HepG2 (cell line): ENCODE measurements around the gene NOXA1. TPM values are rescaled to one million over a fixed set of nuclear protein-coding genes. Genes with fewer than 3 reads are reported as not detected.

Experiments
- ARID3A ChIP-seq: IDR thresholded peaks from 2 replicates; pipeline ENCODE4 v1.6.1; 2012; ENCODE audit warnings: low read depth, low read length, improper control_type of control experiment
- CTCF ChIP-seq: sonication (generic); formaldehyde crosslinking; IDR thresholded peaks from 2 replicates; pipeline ENCODE4 v1.5.0; 2020; ENCODE audit warnings: mild to moderate bottlenecking, missing genetic modification reagents, moderate library complexity
- KAT2B ChIP-seq: fragments of 150-350 bp; IDR thresholded peaks from 2 replicates; pipeline ENCODE4 v1.6.1; 2014; ENCODE audit warnings: low read depth, low read length, borderline replicate concordance
- LCORL ChIP-seq, 2 experiments: fragments of 450-650 bp in 1 of 2; sonication (generic) in 1 of 2; formaldehyde crosslinking in 1 of 2; IDR thresholded peaks; 2 replicates each; pipeline versions ENCODE4 v1.5.0 to v1.6.1; 2017 to 2020; ENCODE audit warnings: antibody characterized with exemption in 1 of 2, missing genetic modification reagents in 1 of 2
- SATB2 ChIP-seq: sonication (generic); formaldehyde crosslinking; IDR thresholded peaks from 2 replicates; pipeline ENCODE4 v1.5.0; 2020; ENCODE audit warnings: missing genetic modification reagents
- SMC3 ChIP-seq: IDR thresholded peaks from 2 replicates; pipeline ENCODE4 v1.6.1; 2011; ENCODE audit warnings: low read length, improper control_type of control experiment
- SNAPC2 ChIP-seq: sonication (generic); formaldehyde crosslinking; IDR thresholded peaks from 2 replicates; pipeline ENCODE4 v1.8.1; 2022; ENCODE audit warnings: mild to moderate bottlenecking, missing genetic modification reagents
- STAT5B ChIP-seq: sonication (generic); formaldehyde crosslinking; IDR thresholded peaks from 2 replicates; pipeline ENCODE4 v1.4.0; 2020; ENCODE audit warnings: missing genetic modification reagents
- TBX3 ChIP-seq: fragments of 450-650 bp; IDR thresholded peaks from 2 replicates; pipeline ENCODE4 v1.6.1; 2017; ENCODE audit warnings: antibody characterized with exemption, mild to moderate bottlenecking, inconsistent platforms, borderline replicate concordance
- ZMAT3 ChIP-seq: sonication (generic); formaldehyde crosslinking; conservative IDR thresholded peaks from 2 replicates; pipeline ENCODE4 v1.7.0; 2021; ENCODE audit warnings: missing genetic modification reagents
- ZNF619 ChIP-seq: sonication (generic); formaldehyde crosslinking; IDR thresholded peaks from 2 replicates; pipeline ENCODE4 v1.4.0; 2020; ENCODE audit warnings: mild to moderate bottlenecking, missing genetic modification reagents
- ZNF772 ChIP-seq: sonication (generic); formaldehyde crosslinking; IDR thresholded peaks from 2 replicates; pipeline ENCODE4 v1.5.0; 2020; ENCODE audit warnings: mild to moderate bottlenecking, missing genetic modification reagents
- ZSCAN29 ChIP-seq: sonication (generic); formaldehyde crosslinking; conservative IDR thresholded peaks from 2 replicates; pipeline ENCODE4 v1.4.0; 2020; ENCODE audit warnings: mild to moderate bottlenecking, missing genetic modification reagents
- polyA plus RNA-seq, 8 experiments: library from polyadenylated mRNA; depleted of rRNA in 3 of 8; stranded (reverse) in 7 of 8; unstranded in 1 of 8; fragments of >200 nt; fragmentation: Illumina TruSeq in 4 of 8; extraction: Trizol in 4 of 8; gene quantifications; 2 replicates each; pipeline versions ENCODE4 v1.2.1 to v1.2.3, GENCODE V29; 2011 to 2016; ENCODE audit warnings: low read depth in 4 of 8, missing spikeins in 1 of 8, mixed read lengths in 1 of 8; ENCODE audit not compliant: insufficient read depth in 1 of 8
- total RNA-seq, 5 experiments: library from RNA; depleted of rRNA; stranded (reverse); fragments of >200 nt; fragmentation: Illumina TruSeq; extraction: Trizol; gene quantifications; 2 replicates each; pipeline ENCODE4 v1.2.3, GENCODE V29; 2016; ENCODE audit warnings: low read depth in 1 of 5
- TF ChIP-seq, protein P1 (sequence below): sonication (generic); formaldehyde crosslinking; IDR thresholded peaks from 2 replicates; pipeline ENCODE4 v1.5.0; 2020; ENCODE audit warnings: mild to moderate bottlenecking, missing genetic modification reagents
- TF ChIP-seq, protein P2 (sequence below): sonication (generic); formaldehyde crosslinking; IDR thresholded peaks from 2 replicates; pipeline ENCODE4 v1.4.0; 2020; ENCODE audit warnings: missing genetic modification reagents

NOXA1 gene
- total and polyA plus RNA-seq, 2 of the 13 experiments (the other 11 are each of a cell fraction or from before 2014, with no cell fraction given) = 0.78 to 1.2 TPM

DNA sequence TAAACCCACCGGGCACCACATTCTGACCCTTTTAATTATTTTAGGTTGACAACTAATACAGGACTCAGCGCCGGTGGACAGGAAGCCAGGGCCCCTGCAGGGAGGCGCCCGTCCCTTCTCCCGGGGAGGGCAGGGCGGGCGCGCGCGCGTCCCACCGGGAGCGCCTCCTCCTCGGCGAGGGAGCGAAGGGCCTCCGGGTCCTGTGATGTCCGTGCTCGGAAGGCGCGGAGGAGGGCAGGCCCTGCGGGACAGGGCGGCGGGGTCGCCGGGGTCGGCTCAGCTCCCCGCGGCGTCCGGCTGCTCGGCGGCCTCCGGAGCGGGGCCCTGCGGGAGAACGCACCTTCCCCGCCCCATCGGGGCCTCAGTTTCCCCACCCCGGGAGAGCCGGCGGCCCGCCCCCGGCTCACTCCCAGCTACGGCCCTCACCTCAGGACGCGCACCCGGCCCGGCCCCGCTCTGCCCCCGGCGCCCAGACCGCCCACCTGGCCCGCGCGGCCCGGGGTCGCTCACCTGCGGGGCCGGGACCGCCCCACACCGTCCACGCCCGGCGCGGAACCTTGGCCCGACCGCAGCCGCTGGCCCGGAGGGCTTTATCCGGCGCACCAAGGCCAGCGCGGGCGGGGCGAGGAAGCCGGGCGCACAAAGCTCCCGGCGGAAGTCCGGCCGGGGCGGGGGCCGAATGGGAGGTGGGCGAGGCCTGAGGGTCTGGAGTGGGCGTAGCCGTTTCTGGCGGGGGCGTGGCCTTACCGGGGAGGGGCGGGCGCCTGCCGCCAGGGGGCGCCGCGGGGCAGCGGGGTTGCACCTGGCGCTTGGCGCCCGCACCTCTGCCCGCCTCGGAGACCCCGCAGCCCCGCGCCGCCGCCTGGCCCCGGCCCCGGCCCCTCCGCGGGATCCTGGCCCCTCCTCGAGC lies at the start of gene NOXA1, which contains the start of gene EXD3 (continued):
- TF ChIP-seq, protein P1, sequence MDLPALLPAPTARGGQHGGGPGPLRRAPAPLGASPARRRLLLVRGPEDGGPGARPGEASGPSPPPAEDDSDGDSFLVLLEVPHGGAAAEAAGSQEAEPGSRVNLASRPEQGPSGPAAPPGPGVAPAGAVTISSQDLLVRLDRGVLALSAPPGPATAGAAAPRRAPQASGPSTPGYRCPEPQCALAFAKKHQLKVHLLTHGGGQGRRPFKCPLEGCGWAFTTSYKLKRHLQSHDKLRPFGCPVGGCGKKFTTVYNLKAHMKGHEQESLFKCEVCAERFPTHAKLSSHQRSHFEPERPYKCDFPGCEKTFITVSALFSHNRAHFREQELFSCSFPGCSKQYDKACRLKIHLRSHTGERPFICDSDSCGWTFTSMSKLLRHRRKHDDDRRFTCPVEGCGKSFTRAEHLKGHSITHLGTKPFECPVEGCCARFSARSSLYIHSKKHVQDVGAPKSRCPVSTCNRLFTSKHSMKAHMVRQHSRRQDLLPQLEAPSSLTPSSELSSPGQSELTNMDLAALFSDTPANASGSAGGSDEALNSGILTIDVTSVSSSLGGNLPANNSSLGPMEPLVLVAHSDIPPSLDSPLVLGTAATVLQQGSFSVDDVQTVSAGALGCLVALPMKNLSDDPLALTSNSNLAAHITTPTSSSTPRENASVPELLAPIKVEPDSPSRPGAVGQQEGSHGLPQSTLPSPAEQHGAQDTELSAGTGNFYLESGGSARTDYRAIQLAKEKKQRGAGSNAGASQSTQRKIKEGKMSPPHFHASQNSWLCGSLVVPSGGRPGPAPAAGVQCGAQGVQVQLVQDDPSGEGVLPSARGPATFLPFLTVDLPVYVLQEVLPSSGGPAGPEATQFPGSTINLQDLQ (CRISPR knock-in tag) = no peak
- TF ChIP-seq TBX3 = no peak
- TF ChIP-seq ZSCAN29 (CRISPR knock-in tag) = no peak
- 0 out of 2 replicates have a peak, but pooled peaks have one; percentile 56 for TF ChIP-seq STAT5B (CRISPR knock-in tag)
- no peak for TF ChIP-seq ZNF772 (CRISPR knock-in tag)
- TF ChIP-seq ZMAT3 (CRISPR knock-in tag) = peak; percentile 89; the same call in 1 of the 2 replicates
- TF ChIP-seq SMC3 = no peak
- peak; percentile 39; the same call in 1 of the 2 replicates for TF ChIP-seq SNAPC2 (CRISPR knock-in tag)
- peak; percentile 71 for TF ChIP-seq ARID3A
- TF ChIP-seq CTCF (CRISPR knock-in tag) = peak; percentile 71
- TF ChIP-seq KAT2B = no peak
- TF ChIP-seq, protein P2, sequence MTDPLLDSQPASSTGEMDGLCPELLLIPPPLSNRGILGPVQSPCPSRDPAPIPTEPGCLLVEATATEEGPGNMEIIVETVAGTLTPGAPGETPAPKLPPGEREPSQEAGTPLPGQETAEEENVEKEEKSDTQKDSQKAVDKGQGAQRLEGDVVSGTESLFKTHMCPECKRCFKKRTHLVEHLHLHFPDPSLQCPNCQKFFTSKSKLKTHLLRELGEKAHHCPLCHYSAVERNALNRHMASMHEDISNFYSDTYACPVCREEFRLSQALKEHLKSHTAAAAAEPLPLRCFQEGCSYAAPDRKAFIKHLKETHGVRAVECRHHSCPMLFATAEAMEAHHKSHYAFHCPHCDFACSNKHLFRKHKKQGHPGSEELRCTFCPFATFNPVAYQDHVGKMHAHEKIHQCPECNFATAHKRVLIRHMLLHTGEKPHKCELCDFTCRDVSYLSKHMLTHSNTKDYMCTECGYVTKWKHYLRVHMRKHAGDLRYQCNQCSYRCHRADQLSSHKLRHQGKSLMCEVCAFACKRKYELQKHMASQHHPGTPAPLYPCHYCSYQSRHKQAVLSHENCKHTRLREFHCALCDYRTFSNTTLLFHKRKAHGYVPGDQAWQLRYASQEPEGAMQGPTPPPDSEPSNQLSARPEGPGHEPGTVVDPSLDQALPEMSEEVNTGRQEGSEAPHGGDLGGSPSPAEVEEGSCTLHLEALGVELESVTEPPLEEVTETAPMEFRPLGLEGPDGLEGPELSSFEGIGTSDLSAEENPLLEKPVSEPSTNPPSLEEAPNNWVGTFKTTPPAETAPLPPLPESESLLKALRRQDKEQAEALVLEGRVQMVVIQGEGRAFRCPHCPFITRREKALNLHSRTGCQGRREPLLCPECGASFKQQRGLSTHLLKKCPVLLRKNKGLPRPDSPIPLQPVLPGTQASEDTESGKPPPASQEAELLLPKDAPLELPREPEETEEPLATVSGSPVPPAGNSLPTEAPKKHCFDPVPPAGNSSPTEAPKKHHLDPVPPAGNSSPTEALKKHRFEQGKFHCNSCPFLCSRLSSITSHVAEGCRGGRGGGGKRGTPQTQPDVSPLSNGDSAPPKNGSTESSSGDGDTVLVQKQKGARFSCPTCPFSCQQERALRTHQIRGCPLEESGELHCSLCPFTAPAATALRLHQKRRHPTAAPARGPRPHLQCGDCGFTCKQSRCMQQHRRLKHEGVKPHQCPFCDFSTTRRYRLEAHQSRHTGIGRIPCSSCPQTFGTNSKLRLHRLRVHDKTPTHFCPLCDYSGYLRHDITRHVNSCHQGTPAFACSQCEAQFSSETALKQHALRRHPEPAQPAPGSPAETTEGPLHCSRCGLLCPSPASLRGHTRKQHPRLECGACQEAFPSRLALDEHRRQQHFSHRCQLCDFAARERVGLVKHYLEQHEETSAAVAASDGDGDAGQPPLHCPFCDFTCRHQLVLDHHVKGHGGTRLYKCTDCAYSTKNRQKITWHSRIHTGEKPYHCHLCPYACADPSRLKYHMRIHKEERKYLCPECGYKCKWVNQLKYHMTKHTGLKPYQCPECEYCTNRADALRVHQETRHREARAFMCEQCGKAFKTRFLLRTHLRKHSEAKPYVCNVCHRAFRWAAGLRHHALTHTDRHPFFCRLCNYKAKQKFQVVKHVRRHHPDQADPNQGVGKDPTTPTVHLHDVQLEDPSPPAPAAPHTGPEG = no peak
- 0 out of 2 replicates have a peak, but pooled peaks have one; percentile 35 for TF ChIP-seq ZNF619 (CRISPR knock-in tag)
- TF ChIP-seq LCORL (IDR thresholded peaks at IDR 0.05) = no peak
- TF ChIP-seq LCORL (CRISPR knock-in tag; IDR thresholded peaks at IDR 0.05) = peak; percentile 79
- 0 out of 2 replicates have a peak, but pooled peaks have one; percentile 28 for TF ChIP-seq SATB2 (CRISPR knock-in tag)
